Astrocyte (in vitro differentiated cells and primary cell): Measurements from ENCODE around the gene JPH4.

ENCODE experiments used
- CTCF ChIP-seq: IDR thresholded peaks from 2 replicates; pipeline ENCODE4 v1.5.1; 2011; ENCODE audit warnings: low read depth, mild to moderate bottlenecking, inconsistent platforms, low read length, moderate library complexity; ENCODE audit not compliant: insufficient read depth
- EZH2 ChIP-seq: IDR thresholded peaks from 2 replicates; pipeline ENCODE4 v1.6.1; 2012; ENCODE audit warnings: mild to moderate bottlenecking, low read length, inconsistent platforms; ENCODE audit not compliant: insufficient read depth

GRCh38 chr14:23573384-23574015 lies 5.1 kb downstream of the JPH4 start:
- TF ChIP-seq EZH2 (no peak), CTCF (no peak)
